NCI-H128 (cell line): ENCODE results near the gene NDST3.

Source experiments
- DNase-seq: peaks from one replicate; lab custom pipeline; 2025; ENCODE audit not compliant: unreplicated experiment; lab: John Stamatoyannopoulos, UW

NDST3 gene

GRCh38 chr4:118034053-118034785, at the start of gene NDST3:
Gene NDST3, plus strand, starts transcription at chr4:118034486. Its CDS starts 19,425 bp downstream, at chr4:118053911.
- no peak for DNase-seq

- DNase-seq, result no peak
Observed at GRCh38 chr4:117986321-117986720, 48.0 kb upstream of the NDST3 start.

GRCh38 chr4:117987464-117987863, 46.8 kb upstream of the NDST3 start:
- no peak for DNase-seq

GRCh38 chr4:117996891-117997290, 37.4 kb upstream of the NDST3 start:
- DNase-seq, result no peak

GRCh38 chr4:118004088-118004487, 30.2 kb upstream of the NDST3 start:
- no peak for DNase-seq

GRCh38 chr4:118005883-118006282, 28.4 kb upstream of the NDST3 start:
- DNase-seq, result no peak

GRCh38 chr4:118012142-118012541, 22.1 kb upstream of the NDST3 start:
- DNase-seq, result no peak

- DNase-seq, result no peak
Observed at GRCh38 chr4:118014831-118015230, 19.5 kb upstream of the NDST3 start.

- DNase-seq, result no peak
Observed at GRCh38 chr4:118018381-118019145, 15.7 kb upstream of the NDST3 start.

- DNase-seq, result no peak
Observed at GRCh38 chr4:118026806-118027205, 7.5 kb upstream of the NDST3 start.

GRCh38 chr4:118029224-118029623, 5.1 kb upstream of the NDST3 start:
- no peak for DNase-seq

GRCh38 chr4:118032691-118033090, 1.6 kb upstream of the NDST3 start:
- no peak for DNase-seq

- no peak for DNase-seq
Observed at GRCh38 chr4:118033148-118034052, 886 bp upstream of the NDST3 start.

GRCh38 chr4:118035309-118035708, 1.0 kb downstream of the NDST3 start:
- no peak for DNase-seq

GRCh38 chr4:118036336-118036735, 2.0 kb downstream of the NDST3 start:
- no peak for DNase-seq

GRCh38 chr4:118037955-118038354, 3.7 kb downstream of the NDST3 start:
- no peak for DNase-seq

- DNase-seq, result no peak
Observed at GRCh38 chr4:118046323-118046722, 12.0 kb downstream of the NDST3 start.

- no peak for DNase-seq
Observed at GRCh38 chr4:118047043-118047442, 12.8 kb downstream of the NDST3 start.

GRCh38 chr4:118058955-118059354, 24.7 kb downstream of the NDST3 start:
- no peak for DNase-seq

- DNase-seq, result no peak
Observed at GRCh38 chr4:118059397-118059796, 25.1 kb downstream of the NDST3 start.

- no peak for DNase-seq
Observed at GRCh38 chr4:118076958-118077766, 42.9 kb downstream of the NDST3 start.
